Stimulated activated CD4-positive, alpha-beta T cell treated with anti-CD3 and anti-CD28 coated beads, Interleukin-4, amount 100 ng/mL, for 4 hours (primary cell): Measurements from ENCODE around the gene ENDOV.
"Not testable (repeated sequence)": the region's sequence is repeated elsewhere in the genome, so short reads cannot be mapped to it uniquely, and the experiment has no call there.

Source experiments
- DNase-seq, 2 experiments: peaks; one replicate each; pipeline ENCODE4 v3.0.0-alpha.2; 2020

Gene ENDOV

DNA sequence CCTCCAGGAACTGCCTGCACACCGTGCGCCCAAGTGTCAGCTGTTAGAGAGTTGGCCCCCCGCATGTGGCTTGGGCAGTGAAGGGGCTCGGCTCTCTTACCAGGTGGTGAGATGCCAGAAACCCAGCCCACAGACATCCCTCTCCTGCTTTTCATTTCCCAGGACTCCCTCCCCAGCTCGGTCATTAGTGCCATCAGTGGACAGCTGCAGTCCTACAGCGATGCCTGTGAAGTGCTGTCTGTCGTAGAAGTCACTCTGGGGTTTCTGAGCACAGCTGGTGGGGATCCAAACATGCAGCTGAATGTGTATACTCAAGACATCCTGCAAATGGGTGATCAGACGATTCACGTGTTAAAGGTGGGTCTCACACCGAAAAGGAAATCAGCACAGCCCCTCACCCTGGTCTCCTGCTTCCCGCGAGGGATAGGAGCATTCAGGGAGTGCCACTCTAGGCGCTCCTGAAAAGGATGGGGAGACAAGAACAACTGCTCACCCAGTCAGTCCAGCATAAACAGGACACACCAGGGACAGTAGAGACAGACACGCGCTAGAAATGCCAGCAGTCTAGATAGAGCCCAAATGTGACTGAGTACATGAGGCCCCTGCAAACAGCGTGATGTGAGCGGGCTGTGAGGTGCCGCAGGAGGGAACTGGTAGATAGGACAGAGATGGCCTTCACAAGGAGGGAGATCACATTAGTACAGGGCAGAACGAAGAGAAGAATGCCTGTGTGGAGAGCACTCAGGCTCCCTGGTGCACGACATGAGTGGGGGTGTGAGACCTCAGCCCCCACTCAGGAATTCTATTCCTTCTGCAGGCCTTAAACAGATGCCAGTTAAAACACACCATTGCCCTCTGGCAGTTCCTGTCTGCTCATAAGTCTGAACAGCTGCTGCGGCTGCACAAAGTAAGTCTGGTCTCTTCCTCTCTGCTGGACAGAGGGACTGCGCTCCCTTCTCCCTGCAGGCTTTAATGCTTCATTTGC lies 25.7 kb upstream of the ENDOV start:
- no peak for DNase-seq

DNA sequence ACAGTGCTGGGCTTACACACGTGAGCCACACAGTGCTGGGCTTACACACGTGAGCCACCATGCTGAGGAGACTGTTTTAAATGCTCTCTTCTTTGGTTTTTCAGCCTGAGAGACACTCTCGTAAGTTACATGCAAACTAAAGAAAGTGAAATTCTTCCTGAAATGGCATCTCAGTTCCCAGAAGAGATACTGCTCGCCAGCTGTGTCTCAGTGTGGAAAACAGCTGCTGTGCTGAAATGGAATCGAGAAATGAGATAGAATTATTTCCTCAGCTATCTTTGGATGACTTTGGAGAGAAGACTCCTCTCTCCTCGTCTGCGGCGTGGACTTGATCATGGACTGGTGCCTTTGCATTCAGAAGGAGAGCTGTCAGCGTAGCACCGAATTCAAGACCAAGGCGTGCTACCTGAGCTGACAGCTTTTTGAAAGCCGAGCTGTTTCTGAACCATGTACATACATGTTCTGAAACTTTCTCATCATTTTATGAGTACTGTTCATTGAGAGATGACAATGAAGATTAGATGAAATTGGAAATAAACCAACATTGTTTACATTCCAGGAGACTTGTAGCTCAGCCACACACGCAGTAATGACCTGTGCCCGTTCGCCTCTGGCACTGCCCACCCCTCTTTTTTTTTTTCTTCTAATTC lies 21.6 kb upstream of the ENDOV start:
- no peak for DNase-seq

DNA sequence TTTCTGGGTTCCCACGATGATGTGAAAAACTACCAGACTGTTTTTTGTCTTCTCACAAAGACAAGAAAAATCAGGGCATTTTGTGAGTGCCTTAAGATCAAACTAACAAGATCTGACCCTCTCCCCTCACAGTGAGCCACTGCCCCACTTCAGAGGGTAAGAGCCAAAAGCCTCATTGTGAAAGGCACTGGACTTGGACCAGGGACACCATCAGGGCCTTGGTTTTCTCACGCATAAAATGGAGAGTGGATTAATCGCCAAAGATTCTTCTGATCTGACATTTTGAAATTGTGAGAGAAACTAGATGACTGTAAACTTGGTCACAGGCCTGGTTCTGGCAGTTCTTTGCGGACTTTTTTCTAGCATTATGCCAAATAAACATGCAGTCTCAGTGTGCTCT lies 21.0 kb upstream of the ENDOV start:
- DNase-seq, result no peak

DNA sequence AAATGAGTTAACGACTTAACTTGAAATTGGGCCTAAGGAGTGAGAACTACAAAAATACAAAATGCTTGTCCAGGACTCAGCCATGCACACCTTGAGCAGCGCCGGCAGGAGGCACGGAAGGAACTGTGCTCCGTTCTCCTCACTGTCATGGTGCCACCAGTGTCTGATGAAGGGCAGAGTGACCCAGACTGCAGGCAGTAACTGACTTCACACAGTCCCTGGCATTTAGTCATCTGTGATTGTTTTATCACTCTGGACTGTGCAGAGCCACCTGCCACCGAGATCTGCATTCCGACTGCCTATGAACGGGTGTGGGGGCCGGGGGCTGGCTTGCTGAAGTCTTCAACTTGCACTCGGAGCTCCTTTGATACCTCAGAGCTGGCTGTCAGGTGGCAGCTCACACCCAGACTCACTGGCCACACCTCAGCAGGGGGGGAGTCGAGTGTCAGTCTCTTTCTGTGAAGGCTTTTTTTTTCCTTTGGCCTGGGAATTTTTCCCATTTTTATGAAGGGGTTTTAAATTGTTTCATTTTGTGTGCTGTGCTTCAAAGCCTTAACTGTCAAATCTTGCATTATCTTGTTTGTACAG lies 20.2 kb upstream of the ENDOV start:
- DNase-seq, result no peak

DNA sequence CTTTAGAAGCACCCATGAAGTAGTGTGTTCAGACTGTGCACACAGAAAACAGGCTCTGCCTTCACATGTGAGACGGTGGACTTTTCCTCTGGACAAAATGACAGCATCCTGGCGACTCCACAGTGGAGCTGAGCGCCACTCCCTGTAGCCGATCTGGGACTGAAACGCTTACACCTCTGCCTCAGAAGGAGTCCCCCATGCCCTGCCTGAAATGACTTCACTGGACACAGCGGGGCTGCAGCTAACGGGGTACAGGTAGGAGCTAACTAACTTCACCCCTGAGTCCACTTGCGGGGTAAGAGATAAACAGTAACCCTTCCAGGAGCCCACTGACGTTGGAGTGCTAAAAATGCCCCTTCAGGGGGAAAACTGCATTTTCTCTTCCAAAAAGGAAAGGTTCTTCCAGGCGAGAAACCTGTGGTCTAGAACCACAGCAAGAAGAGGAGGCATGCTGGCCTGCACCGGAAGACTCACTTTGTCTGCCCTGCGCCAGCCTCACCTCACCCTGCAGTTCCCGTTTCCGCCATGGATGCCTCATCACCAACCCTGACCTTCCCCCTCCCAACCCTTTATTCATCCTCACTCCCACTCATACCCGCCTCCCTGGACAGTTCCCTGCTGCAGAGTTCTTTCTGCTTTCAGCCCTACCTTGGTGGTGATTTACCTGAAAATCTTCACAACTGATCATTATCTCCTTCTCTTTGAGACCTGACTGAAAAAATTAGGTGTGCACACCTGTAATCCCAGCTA lies 19.4 kb upstream of the ENDOV start:
- DNase-seq, result no peak

DNA sequence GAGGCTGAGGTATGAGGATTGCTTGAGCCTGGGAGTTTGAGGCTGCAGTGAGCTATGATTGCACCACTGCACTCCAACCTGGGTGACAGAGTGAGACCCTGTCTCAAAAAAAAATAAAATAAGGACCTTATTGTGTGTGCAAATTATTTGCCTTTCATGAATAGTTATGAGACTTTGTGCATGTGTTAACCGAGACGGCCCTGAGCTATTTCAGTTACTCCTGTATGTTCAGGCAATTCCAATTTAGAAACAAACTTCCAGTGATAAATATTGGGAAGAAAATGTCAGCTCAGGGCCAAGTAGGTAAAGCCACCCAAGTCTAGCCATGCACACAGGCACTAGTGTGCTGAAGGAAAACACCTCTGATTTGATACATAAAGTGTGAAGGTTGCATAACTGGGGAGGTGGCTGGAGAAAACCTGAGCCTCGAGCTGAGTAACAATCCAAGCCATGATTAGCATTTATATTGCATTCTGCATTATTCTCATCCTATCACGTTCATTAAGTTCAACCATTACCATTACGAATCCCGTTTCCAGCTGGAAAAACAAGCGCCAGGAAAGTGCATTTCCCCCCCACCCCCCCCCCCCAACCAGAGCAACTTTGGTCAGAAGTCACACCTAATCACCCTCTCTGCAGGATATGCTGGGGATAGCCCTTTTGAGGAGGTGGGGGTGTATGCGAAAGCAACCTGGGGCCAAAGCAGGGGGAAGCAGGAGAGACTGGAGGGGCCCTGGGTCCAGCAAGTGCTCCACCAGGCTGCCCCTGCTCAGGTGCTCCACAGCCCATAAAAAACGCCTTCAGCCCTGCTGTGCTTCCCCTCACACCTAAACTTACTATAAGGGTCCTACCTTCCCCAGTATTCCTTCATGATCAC lies 18.6 kb upstream of the ENDOV start:
- no peak for DNase-seq

DNA sequence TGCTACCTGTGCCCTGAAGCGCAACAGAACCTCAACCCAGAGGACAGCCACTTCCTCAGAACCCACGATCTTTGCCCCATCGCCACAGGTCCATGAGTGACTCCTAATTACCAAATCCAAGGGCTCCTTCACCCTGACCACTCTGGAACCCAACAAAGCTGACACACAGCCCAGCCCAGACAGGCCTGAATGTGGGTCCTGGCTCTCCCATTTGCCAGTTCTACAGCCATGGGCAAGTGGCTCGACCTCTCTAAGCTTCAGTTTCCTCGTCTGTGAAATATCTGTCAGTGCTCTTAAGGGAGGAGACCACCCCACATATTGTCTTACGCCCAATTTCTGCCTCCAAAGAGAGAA lies 18.0 kb upstream of the ENDOV start:
- DNase-seq, result no peak

DNA sequence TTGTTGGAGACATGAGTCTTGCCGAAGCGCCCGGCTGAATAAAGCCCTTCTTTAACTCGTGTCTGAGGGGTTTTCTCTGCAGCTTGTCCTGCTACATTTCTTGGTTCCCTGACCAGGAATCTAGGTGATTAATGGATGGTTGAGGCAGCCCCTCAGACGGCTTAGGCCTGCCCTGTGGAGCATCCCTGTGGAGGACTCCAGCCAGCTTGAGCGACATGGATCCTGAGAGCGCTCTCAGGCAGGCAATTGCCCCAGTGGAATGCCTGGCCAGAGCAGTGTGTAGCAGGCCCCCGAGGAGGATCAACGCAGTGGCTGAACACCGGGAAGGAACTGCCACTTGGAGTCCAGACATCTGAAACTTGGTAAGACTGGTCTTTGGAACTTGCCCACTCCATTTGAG lies 17.3 kb upstream of the ENDOV start:
- no peak for DNase-seq

DNA sequence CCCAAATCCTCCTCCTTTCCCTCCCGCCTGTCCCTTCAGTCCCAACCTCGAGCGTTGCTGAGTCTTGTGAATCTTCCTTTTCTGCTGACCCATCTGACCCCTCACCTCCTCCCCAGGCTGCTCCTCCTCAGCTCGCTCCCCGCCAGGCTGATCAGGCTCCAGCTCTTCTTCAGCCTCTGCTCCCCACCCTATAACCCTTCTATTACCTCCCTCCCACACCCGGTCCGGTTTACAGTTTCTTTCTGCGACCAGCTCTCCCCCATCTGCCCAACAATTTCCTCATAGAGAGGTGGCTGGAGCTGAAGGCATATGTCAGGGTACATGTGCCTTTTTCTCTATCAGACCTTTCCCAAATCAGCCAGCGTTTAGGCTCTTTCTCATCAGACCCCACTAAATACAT lies 13.9 kb upstream of the ENDOV start:
- DNase-seq, result not testable (repeated sequence)

DNA sequence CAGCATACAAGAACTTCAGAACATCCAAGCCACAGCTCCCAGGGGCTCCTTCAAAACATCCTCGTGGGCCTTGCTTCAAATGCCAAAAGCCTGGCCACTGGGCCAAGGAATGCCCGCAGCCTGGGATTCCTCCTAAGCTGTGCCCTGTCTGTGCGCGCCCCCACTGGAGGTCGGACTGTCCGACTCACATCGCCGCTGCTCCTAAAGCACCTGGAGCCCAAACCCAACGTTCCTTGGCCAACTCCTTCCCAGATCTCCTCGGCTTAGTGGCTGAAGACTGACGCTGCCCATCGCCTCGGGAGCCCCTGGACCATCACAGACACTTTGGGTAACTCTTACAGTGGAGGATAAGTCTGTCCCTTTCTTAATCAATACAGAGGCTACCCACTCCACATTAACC lies 12.9 kb upstream of the ENDOV start:
- not testable (repeated sequence) for DNase-seq

DNA sequence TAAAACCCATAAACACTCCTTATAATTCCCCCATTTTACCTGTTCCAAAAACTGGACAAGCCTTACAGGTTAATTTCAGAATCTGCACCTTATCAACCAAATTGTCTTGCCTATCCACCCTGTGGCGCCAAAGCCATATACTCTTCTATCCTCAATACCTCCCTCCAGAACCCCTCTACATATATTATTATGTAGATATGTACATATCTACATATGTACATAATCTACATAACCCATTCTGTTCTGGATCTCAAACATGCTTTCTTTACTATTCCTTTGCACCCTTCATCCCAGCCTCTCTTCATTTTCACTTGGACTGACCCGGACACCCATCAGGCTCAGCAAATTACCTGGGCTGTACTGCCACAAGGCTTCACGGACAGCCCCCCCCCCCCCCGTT lies 12.0 kb upstream of the ENDOV start:
- no peak for DNase-seq

DNA sequence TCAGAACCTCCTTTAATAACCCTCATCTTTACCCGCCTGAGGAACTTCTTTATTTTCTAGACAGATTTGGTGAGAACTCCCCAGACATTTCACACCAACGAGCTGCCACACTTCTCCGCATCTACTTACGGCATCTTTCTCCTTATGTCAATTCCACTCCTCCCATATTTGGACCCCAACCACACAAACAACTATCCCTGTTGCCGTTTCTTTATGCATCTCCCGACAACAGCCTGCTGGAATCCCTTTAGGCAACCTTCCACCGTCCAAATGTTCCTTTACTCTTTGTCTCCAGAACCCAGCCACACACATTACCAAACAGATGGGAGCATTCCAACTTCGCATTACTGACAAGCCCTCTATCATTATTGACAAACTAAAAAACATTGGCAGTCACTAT lies 8.8 kb upstream of the ENDOV start:
- DNase-seq, result no peak

DNA sequence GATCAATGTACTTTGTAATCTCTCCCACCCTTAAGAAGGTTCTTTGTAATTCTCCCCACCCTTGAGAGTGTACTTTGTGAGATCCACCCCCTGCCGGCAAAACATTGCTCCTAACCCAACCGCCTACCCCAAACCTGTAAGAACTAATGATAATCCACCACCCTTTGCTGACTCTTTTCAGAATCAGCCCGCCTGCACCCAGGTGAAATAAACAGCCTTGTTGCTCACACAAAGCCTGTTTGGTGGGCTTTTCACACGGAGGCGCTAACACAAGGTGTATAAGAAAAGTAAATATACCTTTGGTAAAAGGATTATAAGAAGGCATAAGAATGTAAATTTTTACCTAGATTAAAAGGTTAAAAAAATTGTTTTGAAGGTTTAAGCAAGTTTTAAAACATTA lies 7.0 kb upstream of the ENDOV start:
- not testable (repeated sequence) for DNase-seq

DNA sequence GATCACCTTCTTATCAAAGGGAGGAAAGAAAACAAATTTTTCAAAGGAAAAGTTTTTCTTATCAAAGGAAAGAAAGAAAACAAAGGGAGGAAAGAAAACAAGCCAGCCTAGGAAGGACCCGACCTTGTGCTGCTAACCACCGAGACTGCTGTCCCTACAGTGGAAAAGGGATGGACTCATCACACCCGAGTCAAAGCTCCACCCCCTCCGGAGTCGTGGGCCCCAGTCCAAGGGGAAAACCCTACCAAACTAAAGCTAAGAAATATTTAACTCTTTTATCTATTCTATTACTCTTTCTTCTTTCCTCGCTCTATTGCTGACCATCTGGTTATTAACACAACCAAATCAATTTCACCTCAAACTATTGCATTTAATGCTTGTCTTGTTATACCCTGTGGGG lies 6.1 kb upstream of the ENDOV start:
- DNase-seq, result no peak

DNA sequence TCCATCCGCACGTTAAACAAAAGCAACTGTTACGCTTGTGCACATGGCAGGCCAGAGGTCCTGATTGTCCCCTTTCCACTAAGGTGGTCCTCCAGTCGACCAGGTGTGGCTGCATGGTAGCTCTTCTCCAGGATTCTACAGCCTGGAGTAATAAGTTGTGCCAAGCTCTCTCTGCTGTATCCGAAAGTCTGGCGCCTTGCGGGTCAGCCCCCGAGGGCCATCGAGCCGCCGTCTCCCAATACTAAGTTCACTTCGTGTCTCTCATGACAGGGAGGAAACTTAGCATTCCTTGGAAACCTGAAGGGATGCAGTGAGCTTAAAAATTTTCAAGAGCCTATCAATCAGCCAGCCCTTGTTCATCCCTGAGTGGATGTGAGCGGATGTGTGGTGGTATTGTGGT lies 5.3 kb upstream of the ENDOV start:
- DNase-seq, result no peak

DNA sequence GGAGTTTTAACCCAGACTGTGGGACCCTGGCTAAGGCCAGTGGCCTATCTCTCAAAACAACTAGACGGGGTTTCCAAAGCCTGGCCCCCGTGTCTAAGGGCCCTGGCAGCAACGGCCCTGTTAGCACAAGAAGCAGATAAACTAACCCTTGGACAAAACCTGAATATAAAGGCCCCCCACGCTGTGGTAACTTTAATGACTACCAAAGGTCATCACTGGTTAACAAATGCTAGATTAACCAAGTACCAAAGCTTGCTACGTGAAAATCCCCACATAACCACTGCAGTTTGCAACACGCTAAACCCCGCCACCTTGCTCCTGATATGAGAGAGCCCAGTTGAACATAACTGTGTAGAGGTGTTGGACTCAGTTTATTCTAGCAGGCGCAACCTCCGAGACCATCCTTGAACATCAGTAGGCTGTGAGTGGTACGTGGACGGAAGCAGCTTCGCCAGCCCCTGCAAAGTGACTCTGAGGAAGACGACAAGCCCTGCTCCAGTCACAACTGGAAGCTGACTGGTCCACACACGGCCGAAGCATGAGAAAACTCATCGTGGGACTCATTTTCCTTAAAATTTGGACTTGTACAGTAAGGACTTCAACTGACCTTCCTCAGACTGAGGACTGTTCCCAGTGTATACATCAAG lies 4.4 kb upstream of the ENDOV start:
- DNase-seq, result not testable (repeated sequence)

DNA sequence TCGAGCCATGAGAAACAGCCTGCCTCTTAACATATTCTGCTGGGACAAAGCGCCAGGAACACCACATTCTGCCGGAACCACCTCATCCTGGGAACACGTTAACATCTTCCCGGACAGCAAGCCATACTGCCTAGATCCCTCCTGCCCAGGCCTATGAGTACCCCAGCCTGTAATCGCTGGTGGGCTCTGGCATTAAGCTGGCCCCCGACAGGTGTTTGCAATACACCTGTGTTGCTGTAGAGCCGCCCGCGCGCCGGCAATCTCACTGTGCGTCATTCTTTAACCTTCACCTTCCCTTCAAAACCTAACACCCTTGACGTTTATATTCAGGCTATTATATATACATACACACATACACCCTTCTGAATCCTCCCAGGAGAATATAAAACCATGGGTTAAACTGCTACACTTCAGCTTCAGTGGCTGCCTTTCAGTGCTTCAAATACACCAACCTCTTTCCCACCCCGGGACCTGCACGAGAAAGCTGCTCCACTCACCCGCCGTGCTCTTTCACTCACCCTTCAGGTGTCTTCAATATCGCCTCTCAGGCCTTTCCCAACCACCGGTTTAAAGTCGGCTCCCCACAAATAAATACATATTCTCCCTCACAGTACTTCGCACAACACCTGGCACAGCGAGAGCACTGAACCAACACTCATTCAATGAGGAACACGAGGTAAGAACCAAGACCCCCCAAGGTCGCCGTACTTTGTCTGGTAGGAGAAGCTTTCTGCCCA lies 1.0 kb upstream of the ENDOV start:
- DNase-seq, result no peak

DNA sequence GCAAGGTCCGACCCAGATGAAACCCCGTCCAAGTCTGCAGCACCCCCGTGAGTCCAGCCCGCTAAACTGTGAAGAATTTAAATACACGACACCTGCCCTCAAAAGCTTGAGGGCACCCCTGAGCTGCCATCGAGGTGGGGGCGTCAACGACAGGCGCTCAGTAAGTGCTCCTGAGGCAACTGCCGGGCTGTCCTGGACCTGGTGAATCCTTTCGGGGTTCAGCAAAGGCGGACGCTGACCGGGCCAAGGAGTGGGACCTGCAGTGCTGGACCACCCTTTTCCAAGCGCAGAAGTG lies 512 bp upstream of the ENDOV start:
- no peak for DNase-seq

DNA sequence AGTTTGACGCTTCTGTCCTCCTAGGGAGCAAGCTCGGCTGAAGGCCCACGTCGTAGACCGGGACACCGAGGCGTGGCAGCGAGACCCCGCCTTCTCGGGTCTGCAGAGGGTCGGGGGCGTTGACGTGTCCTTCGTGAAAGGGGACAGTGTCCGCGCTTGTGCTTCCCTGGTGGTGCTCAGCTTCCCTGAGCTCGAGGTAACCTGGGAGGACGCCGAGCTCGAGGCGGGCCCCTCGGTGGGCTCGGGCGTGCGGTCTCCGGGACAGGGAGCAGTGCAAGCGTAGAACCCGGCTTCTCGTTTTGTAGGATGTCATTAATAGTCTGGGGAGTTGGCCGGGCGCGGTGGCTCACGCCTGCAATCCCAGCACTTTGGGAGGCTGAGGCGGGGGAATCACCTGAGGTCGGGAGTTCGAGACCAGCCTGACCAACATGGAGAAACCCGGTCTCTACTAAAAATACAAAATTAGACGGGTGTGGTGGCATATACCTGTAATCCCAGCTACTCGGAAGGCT lies 715 bp downstream of the ENDOV start:
- no peak for DNase-seq

DNA sequence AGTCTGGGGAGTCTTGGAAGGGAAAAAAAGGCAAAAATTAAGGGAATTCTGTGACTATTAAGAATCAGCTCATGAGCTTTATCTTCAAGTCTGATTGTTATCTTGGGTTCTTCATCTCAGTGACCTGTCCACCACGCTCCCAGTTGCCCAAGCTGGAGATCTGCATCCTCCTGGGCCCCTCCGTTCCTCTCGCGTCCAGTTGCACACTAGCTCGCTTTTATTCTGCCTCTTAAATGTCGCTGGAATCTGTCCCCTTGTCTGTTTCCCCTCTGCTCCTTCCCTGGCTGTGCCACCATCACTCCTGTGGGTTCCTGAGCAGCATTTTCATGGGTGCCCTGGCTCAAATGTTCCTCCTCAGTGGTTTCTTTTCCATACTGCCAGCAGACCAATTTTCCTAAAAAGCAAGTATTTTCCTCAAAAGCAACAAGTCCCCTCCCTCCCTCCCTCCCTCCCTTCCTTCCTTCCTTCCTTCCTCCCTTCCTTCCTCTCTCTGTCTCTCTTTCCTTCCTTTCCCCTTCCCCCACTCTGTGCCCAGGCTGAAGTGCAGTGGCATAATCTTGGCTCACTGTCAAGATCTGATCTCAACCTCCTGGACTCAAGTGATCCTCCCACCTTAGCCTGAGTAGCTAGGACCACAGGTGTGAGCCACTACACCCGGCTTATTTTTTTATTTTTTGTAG lies 1.4 kb downstream of the ENDOV start:
- DNase-seq, result no peak

DNA sequence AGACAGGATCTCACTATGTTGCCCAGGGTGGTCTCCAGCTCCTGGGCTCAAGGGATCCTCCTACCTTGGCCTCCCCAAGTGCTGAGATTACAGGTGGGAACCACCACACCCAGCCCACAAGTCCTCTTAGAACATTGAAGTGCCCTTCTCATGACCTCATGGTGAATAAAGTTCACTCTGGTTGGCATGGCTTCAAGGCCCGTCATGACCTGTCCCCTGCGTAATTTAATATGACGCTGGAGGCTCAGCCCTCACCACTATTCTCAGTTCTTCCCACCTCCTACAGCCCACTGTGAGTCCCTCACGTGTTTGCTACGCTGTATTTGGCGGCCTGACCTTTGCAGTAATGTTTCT lies 1.9 kb downstream of the ENDOV start:
- DNase-seq, result no peak
